ENCODE data around the gene GPR132.

DNA sequence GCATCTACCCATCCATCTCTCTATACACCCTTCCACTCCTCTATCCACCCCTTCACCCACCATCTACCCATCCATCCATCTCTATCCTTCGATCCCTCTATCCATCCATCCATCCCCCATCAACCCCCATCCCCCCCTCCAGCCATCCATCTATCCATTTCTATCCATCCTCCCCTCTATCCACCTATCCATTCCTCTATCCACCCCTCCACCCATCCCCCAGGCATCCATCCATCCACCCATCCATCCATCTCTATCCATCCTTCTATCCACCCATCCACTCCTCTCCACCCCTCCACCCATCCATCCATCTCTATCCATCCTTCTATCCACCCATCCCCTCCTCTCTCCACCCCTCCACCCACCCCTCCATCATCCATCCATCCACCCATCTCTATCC is 17.5 kb upstream of the GPR132 start:
- TF ChIP-seq, protein P1, sequence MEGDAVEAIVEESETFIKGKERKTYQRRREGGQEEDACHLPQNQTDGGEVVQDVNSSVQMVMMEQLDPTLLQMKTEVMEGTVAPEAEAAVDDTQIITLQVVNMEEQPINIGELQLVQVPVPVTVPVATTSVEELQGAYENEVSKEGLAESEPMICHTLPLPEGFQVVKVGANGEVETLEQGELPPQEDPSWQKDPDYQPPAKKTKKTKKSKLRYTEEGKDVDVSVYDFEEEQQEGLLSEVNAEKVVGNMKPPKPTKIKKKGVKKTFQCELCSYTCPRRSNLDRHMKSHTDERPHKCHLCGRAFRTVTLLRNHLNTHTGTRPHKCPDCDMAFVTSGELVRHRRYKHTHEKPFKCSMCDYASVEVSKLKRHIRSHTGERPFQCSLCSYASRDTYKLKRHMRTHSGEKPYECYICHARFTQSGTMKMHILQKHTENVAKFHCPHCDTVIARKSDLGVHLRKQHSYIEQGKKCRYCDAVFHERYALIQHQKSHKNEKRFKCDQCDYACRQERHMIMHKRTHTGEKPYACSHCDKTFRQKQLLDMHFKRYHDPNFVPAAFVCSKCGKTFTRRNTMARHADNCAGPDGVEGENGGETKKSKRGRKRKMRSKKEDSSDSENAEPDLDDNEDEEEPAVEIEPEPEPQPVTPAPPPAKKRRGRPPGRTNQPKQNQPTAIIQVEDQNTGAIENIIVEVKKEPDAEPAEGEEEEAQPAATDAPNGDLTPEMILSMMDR (IDR thresholded peaks at IDR 0.05), result no peak
- no peak for TF ChIP-seq POLR2AphosphoS5 (IDR thresholded peaks at IDR 0.05; ENCODE audit: insufficient read depth in 1 of 2, low read depth in 1 of 2)

Measured in vagina (tissue), 2 donors.